T-helper 17 cell (primary cell): ENCODE results near the gene BEND7. TPM values are rescaled to one million over a fixed set of nuclear protein-coding genes. Genes with fewer than 3 reads are reported as not detected.
"Not testable (repeated sequence)": the region's sequence is repeated elsewhere in the genome, so short reads cannot be mapped to it uniquely, and the experiment has no call there.

Experiments
- ATAC-seq: fragments of 150-1000 bp; cut with Tn5 transposase; 2 replicates; pipeline ENCODE4 v1.10.0; 2021; ENCODE audit warnings: mild to moderate bottlenecking, moderate library complexity
- DNase-seq, 3 donors: peaks; one replicate each; pipeline versions ENCODE4 v3.0.0 to v3.0.0-alpha.2; 2020 to 2021
- H3K9me3 ChIP-seq: one replicate; pipeline ENCODE4 v1.7.0; 2013; ENCODE audit warnings: low read length, mild to moderate bottlenecking; ENCODE audit not compliant: control insufficient read depth, poor library complexity, severe bottlenecking
- H3K27ac Mint-ChIP-seq: one replicate; pipeline ENCODE4 v1.8.0; 2022; ENCODE audit warnings: mild to moderate bottlenecking, moderate library complexity, mixed read lengths
- H3K27me3 Mint-ChIP-seq: one replicate; pipeline ENCODE4 v1.8.0; 2022; ENCODE audit warnings: mixed read lengths
- H3K36me3 Mint-ChIP-seq: one replicate; pipeline ENCODE4 v1.8.0; 2022; ENCODE audit warnings: low read depth, mixed read lengths
- H3K4me1 Mint-ChIP-seq: one replicate; pipeline ENCODE4 v1.8.0; 2022; ENCODE audit warnings: mild to moderate bottlenecking, mixed read lengths
- H3K4me3 Mint-ChIP-seq: one replicate; pipeline ENCODE4 v1.8.0; 2022; ENCODE audit warnings: mild to moderate bottlenecking, moderate library complexity, mixed read lengths
- total RNA-seq, 4 donors: library from RNA in 2 of 4; stranded (reverse) in 2 of 4; gene quantifications; one replicate each; pipeline ENCODE4 v1.2.3 and lab custom pipeline; 2022 to 2026

BEND7 gene, protein sequence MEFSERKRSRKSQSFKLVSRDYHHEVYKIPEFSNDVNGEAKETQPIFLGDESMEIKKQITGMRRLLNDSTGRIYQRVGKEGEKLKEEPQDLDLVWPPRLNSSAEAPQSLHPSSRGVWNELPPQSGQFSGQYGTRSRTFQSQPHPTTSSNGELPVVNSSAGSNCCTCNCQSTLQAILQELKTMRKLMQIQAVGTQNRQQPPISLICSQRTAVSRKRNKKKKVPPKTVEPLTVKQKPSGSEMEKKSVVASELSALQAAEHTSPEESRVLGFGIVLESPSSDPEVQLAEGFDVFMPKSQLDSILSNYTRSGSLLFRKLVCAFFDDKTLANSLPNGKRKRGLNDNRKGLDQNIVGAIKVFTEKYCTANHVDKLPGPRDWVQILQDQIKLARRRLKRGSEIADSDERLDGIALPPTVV
- total RNA-seq, result under 1 TPM in 1 of 2 donors, not detected in 1; 0.76 TPM
- total RNA-seq (lab: John Stamatoyannopoulos, UW), result 0 to 0.46 reads per million in 2 donors

DNA sequence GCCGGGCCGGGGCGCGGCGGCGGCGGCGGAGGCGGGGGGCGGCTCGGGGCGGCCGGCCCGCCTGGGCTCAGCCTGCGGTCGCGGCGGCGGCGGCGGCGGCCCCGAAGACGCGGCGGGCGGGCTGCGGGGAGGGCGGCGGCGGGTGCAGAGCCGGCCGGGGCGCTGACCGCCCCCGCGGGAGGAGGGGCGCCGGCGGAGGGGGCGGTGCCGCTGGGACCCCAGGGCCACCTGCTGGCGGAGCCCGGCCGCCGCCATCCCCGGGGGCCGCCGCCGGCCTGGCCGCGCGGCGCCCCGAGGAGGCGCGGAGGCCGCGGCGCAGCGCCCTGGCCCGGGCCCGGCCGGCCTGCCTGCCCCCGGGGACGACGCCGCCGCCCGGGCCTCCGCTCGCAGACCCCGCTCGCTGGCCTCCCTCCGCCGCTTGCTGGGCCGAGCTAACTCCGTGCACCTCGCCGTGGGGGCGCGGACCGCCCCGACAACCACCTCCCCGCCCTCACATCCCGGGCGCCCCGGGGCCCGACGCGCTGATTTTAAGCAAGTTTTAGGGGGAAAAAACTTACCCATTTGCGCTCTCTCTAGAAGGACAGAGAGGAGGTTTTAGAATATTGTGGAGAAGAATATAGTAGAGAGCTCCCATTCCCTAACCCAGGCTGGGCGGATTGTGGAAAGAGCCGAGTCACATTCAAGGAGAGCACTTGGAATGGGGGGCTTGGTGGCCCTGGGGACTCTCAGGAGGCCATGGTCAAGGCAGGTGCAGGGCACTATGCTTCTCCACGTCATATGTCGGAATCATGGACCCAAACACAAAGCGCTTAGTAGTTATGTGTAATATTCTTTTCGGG lies at the start of gene BEND7:
TSS of gene BEND7 (minus strand) at position 140 of the 839 bp plus-strand sequence. CDS start 481 bp downstream, outside the sequence.
- peaks cover 7% of the 10 kb centered on the region for H3K36me3 Mint-ChIP-seq
- no peaks in the 10 kb centered on the region for H3K9me3 ChIP-seq
- no peak for DNase-seq
- H3K4me1 Mint-ChIP-seq, result peaks cover 3% of the 10 kb centered on the region
- no peak within 1 kb of the TSS for H3K27ac Mint-ChIP-seq
- peaks cover 77% of the 10 kb centered on the region for H3K27me3 Mint-ChIP-seq
- ATAC-seq, result no peak
- H3K4me3 Mint-ChIP-seq, result peak within 1 kb of the TSS; percentile 78

DNA sequence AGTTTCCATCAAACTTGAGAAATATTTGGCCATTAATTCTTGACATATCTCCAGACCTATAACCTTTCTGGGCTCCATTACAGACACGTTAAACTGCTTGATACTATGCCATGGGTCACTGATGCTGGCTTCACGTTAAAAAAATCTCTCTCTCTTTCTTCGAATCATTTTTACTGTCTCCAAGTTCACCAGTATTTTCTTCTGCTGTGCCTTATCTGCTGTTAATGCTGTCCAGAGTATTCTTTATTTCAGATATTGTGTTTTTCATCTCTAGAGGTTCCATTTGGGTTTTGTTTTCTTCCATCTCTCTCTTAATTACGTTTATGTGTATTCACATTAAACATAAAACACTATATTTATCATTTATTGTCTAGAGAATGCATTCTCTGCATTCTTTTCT lies 45.1 kb upstream of the BEND7 start:
- Mint-ChIP-seq H3K27ac (no peak overlapping the region), H3K4me1 (no peaks in the 10 kb centered on the region), H3K27me3 (peaks cover 38% of the 10 kb centered on the region), H3K36me3 (no peaks in the 10 kb centered on the region), H3K4me3 (no peak overlapping the region)
- DNase-seq (no peak), ATAC-seq (no peak)
- H3K9me3 ChIP-seq, result no peaks in the 10 kb centered on the region

DNA sequence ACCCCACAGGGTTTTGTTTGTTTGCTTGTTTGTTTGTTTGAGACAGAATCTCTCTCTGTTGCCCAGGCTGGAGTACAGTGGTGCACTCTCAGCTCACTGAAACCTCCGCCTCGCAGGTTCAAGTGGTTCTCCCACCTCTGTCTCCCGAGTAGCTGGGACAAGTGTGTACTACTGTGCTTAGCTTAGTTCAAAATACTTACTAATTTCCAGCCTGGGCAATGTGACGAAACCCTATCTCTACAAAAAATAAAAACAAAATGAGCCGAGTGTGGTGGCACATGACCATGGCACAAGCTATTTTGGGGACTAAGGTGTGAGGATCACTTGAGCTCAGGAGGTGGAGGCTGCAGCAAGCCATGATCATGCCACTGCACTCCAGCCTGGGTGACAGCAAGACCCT lies 42.7 kb upstream of the BEND7 start:
- ATAC-seq (no peak), DNase-seq (no peak)
- H3K9me3 ChIP-seq, result no peaks in the 10 kb centered on the region
- Mint-ChIP-seq H3K4me3 (no peak overlapping the region), H3K27ac (no peak overlapping the region), H3K36me3 (no peaks in the 10 kb centered on the region), H3K4me1 (no peaks in the 10 kb centered on the region), H3K27me3 (peaks cover 27% of the 10 kb centered on the region)

DNA sequence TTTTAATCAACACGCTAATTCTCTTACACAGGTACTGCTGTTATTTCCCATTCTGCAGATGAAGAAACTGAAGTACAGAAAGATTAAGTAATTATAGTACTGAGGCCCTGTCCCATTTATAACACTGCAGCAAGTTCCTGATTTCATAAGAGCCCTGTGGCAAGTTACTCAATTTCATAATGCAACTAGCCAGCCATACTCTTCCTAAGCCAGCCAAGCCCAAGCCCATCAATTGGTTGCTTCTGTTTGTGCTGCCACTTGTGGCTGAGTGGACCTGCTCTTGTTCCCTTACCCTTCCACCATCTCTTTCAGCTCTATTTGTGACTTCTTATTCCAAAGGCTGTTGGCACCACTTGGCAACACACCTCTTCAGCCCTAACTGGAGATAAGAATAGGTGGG lies 38.2 kb upstream of the BEND7 start:
- Mint-ChIP-seq H3K4me1 (no peaks in the 10 kb centered on the region), H3K27ac (no peak overlapping the region), H3K36me3 (no peaks in the 10 kb centered on the region), H3K27me3 (peaks cover 37% of the 10 kb centered on the region), H3K4me3 (no peak overlapping the region)
- H3K9me3 ChIP-seq, result no peaks in the 10 kb centered on the region
- no peak for ATAC-seq
- DNase-seq, result no peak

DNA sequence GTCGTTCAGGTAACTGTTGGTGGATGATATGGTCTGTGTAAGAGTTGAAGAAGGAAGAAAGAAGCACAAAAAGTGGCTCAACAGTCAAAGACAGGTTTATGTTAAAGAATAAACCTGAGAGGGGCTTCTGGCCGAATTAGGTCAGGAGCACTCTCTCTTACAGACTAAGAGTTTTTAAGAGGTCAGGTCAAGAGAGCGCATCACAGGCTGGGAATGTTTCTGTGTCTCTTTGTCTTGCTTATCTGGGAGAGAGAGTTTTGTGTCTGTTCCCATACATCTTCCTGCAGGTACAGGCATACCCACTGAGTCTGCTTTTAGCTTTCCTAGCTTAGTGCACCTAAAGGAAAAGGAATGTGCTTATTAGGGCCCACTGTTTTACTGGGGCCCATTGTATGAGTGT lies 35.8 kb upstream of the BEND7 start:
- ATAC-seq (no peak), DNase-seq (no peak)
- no peak overlapping the region for H3K4me3 Mint-ChIP-seq
- peaks cover 34% of the 10 kb centered on the region for H3K27me3 Mint-ChIP-seq
- no peaks in the 10 kb centered on the region for H3K9me3 ChIP-seq
- no peak overlapping the region for H3K27ac Mint-ChIP-seq
- H3K4me1 Mint-ChIP-seq, result no peaks in the 10 kb centered on the region
- H3K36me3 Mint-ChIP-seq, result no peaks in the 10 kb centered on the region

DNA sequence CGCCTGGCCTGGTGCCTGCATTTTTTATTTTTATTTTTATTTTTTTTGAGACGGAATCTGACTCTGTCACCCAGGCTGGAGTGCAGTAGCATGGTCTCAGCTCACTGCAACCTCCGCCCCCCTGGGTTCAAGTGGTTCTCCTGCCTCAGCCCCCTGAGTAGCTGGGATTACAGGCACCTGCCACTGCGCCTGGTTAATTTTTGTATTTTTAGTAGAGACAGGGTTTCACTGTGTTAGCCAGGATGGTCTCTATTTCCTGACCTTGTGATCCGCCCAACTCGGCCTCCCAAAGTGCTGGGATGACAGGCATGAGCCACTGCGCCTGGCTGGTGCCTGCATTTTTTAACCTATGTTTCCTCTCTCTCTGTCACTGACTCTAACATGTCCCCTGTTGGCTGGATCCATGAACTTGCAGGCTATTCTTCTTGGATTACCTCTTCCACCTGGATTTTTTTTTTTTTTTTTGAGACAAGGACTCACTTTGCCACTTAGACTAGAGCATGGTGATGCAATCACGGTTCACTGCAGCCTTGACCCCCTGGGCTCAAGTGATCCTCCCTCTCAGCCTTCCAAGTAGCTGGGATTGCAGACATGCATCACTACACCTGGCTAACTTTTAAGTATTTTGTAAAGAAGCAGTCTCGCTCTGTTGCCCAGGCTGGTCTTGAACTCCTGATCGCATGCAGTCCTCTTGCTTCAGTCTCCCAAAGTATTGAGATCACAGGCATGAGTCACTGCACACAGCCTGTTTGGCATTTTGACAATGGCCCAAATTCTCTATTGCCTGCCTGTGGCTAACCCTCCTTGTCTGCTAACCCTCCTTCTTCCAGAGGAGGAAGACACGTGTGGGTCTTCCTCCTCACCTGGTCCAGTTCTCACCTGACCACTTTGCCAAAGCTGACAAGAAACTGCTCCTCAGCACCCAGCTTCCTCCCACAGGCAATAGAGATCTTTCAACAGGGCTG lies 34.9 kb upstream of the BEND7 start:
- Mint-ChIP-seq H3K4me3 (no peak overlapping the region), H3K27me3 (peaks cover 27% of the 10 kb centered on the region), H3K4me1 (no peaks in the 10 kb centered on the region), H3K27ac (no peak overlapping the region), H3K36me3 (no peaks in the 10 kb centered on the region)
- ATAC-seq (no peak), DNase-seq (no peak)
- H3K9me3 ChIP-seq, result no peaks in the 10 kb centered on the region

DNA sequence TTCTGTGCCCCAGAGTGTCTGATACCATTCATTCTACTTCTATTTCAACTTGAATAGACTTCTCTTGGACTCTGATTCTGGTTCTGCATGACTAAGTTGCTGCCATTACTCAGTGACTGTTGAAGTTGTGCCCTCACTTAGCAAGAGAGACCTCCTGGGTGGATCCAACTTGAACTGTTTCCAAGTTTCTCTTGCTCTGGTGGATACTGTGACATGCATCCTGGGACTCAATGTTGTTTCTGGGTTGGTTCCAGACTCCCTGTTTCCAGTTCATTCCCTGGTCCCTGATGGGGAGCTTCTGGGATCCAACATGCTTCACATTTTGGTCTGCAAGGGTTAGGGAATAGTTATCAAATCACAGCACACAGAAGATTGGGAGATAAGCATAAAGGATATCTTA lies 31.8 kb upstream of the BEND7 start:
- H3K4me1 Mint-ChIP-seq, result no peaks in the 10 kb centered on the region
- H3K9me3 ChIP-seq, result no peaks in the 10 kb centered on the region
- ATAC-seq (no peak), DNase-seq (no peak)
- H3K36me3 Mint-ChIP-seq, result no peaks in the 10 kb centered on the region
- no peak overlapping the region for H3K27ac Mint-ChIP-seq
- H3K27me3 Mint-ChIP-seq, result peaks cover 27% of the 10 kb centered on the region
- H3K4me3 Mint-ChIP-seq, result no peak overlapping the region

DNA sequence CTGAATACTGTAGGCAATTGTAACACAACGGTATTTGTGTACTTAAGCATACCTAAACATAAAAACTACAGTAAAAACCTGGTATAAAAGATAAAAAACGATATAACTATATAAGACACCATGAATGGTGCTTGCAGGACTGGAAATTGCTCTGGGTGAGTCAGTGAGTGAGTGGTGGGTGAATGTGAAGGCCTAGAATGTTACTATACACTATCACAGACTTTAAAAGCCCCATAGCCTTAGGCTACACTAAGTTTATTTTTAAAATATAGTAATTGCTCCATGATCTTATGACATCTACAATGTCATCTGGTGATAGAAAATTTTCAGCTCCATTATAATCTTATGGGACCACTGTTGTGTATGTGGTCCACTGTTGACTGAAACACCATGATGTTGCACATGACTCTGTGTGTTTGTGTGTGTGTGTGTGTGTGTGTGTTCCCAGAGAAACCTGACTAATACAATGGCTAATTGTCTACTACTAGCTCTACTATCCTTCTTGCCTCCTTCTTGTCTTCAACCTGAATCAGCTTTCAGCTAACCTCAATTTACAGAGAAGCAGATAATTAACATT lies 30.4 kb upstream of the BEND7 start:
- H3K27me3 Mint-ChIP-seq, result peaks cover 19% of the 10 kb centered on the region
- H3K36me3 Mint-ChIP-seq, result no peaks in the 10 kb centered on the region
- DNase-seq (no peak), ATAC-seq (no peak)
- H3K9me3 ChIP-seq, result no peaks in the 10 kb centered on the region
- H3K4me3 Mint-ChIP-seq, result no peak overlapping the region
- no peaks in the 10 kb centered on the region for H3K4me1 Mint-ChIP-seq
- H3K27ac Mint-ChIP-seq, result no peak overlapping the region

DNA sequence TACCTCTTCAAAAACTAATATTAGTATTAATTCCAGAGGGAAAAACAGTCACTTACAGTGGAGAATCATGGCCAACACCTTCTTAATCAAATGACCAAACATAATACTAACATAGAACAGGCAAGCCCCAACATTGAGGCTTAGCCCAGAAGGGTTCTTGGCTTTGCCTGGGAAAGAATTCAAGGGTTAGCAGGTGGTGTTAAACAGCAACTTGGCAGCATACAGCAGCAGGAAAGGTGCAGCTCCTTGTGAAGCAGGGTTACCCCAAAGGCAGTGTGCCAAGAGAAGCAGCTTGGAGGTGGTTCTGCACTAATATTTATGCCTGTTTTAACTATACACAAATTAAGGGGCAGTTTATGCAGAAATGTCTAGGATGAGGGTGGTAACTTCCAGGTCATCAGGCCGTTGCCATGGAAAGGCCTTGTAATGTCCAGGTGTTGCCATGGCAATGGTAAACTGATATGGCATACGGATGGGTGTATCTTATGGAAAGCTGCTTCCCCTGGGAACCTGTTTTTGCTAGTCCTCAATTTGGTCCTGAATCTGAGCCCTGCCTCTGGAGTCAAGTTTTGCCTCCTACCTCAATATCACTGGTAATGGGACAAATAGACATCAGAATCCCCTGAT lies 27.2 kb upstream of the BEND7 start:
- Mint-ChIP-seq H3K4me3 (no peak overlapping the region), H3K36me3 (no peaks in the 10 kb centered on the region), H3K27me3 (peaks cover 18% of the 10 kb centered on the region), H3K4me1 (no peaks in the 10 kb centered on the region), H3K27ac (no peak overlapping the region)
- ATAC-seq (no peak), DNase-seq (no peak)
- no peaks in the 10 kb centered on the region for H3K9me3 ChIP-seq

DNA sequence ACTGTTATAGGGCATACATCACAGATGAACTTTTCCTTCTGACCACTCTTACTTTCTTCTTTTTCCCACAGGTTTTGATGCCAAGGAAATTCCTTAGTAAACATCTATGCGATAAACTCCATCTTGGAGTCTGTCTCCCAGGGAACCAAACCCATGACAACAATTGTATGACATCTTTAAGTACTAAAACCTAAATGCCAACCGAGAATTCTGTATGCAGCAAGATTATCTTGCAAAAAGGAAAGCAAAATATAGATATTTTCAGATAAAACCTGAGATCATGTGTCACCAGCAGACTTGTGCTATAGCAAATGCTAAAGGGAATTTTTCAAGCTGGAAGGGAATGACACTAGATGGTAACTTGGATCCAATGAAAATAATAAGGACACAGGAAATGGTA lies 22.0 kb upstream of the BEND7 start:
- Mint-ChIP-seq H3K27me3 (peaks cover 10% of the 10 kb centered on the region), H3K27ac (no peak overlapping the region)
- no peak for DNase-seq

DNA sequence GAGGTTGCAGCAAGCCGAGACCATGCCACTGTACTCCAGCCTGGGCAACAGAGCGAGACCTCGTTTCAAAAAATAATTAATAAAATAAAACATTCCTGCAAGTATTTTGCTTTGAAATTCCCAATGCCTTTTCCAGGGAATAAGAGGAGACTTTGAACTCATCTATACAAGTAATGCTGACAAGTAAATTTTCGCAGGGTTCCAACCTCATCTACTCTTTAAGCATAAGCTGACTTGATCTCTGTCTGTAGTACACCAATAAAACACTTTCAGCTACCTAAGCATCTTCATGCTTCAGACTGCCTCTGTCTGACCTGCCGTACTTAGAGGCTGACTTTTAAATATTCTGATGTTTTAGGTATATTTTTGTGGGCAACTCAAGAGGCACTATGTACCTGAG lies 13.7 kb upstream of the BEND7 start:
- peaks cover 59% of the 10 kb centered on the region for H3K27me3 Mint-ChIP-seq
- no peaks in the 10 kb centered on the region for H3K36me3 Mint-ChIP-seq
- ATAC-seq (no peak), DNase-seq (no peak)
- no peaks in the 10 kb centered on the region for H3K9me3 ChIP-seq
- H3K4me3 Mint-ChIP-seq, result no peak overlapping the region
- no peaks in the 10 kb centered on the region for H3K4me1 Mint-ChIP-seq
- no peak overlapping the region for H3K27ac Mint-ChIP-seq

More for the DNA sequence above, 22.0 kb upstream of the BEND7 start:
- H3K4me3 Mint-ChIP-seq, result no peak overlapping the region
- H3K4me1 Mint-ChIP-seq, result no peaks in the 10 kb centered on the region
- H3K9me3 ChIP-seq, result peaks cover 8% of the 10 kb centered on the region
- no peaks in the 10 kb centered on the region for H3K36me3 Mint-ChIP-seq
- no peak for ATAC-seq

DNA sequence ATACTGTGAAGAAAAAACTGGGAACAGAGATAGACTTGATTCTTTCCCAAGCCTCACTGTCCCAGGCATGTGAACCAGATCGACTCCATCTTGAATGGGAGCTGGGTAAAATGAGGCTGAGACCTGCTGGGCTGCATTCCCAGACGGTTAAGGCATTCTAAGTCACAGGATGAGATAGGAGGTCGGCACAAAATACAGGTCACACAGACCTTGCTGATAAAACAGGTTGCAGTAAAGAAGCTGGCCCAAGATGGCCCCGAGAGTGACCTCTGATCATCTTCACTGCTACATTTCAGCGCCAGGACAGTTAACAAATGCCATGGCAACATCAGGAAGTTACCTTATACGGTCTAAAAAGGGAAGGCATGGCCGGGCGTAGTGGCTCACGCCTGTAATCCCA lies 9.2 kb upstream of the BEND7 start:
- not testable (repeated sequence) for ATAC-seq, H3K4me3 Mint-ChIP-seq, H3K9me3 ChIP-seq, H3K27ac Mint-ChIP-seq, H3K36me3 Mint-ChIP-seq, DNase-seq, H3K4me1 Mint-ChIP-seq
- peaks cover 79% of the 10 kb centered on the region for H3K27me3 Mint-ChIP-seq
